ENCODE measurements around the gene PTPN23.

Gene PTPN23

GRCh38 chr3:47370887-47371697 lies 9.7 kb upstream of the PTPN23 start:
- DNase-seq (ENCODE audit: low read depth in 2 of 2, low spot score in 1 of 2), result no peak

GRCh38 chr3:47374587-47374986 lies 6.2 kb upstream of the PTPN23 start:
- DNase-seq (ENCODE audit: low read depth in 2 of 2, low spot score in 1 of 2), result no peak

GRCh38 chr3:47376393-47376792 lies 4.4 kb upstream of the PTPN23 start:
- DNase-seq (ENCODE audit: low read depth in 2 of 2, low spot score in 1 of 2), result no peak

GRCh38 chr3:47377186-47377585 lies 3.6 kb upstream of the PTPN23 start:
- no peak for DNase-seq (ENCODE audit: low read depth in 2 of 2, low spot score in 1 of 2)

GRCh38 chr3:47378869-47379268 lies 2.0 kb upstream of the PTPN23 start:
- DNase-seq (ENCODE audit: low read depth in 2 of 2, low spot score in 1 of 2), result no peak

GRCh38 chr3:47379411-47379899 lies 1.4 kb upstream of the PTPN23 start:
- no peak for DNase-seq (ENCODE audit: low read depth in 2 of 2, low spot score in 1 of 2)

GRCh38 chr3:47380026-47380600 lies 708 bp upstream of the PTPN23 start:
- DNase-seq (ENCODE audit: low read depth in 2 of 2, low spot score in 1 of 2), result no peak

GRCh38 chr3:47381317-47382157 lies 716 bp downstream of the PTPN23 start:
- DNase-seq (ENCODE audit: low read depth in 2 of 2, low spot score in 1 of 2), result peak; percentile 35 to 41

GRCh38 chr3:47384425-47384824 lies 3.6 kb downstream of the PTPN23 start:
- DNase-seq (ENCODE audit: low read depth in 2 of 2, low spot score in 1 of 2), result no peak

GRCh38 chr3:47385007-47385406 lies 4.2 kb downstream of the PTPN23 start:
- no peak for DNase-seq (ENCODE audit: low read depth in 2 of 2, low spot score in 1 of 2)

- no peak for DNase-seq (ENCODE audit: low read depth in 2 of 2, low spot score in 1 of 2)
Measured at GRCh38 chr3:47385796-47386195, 5.0 kb downstream of the PTPN23 start.

GRCh38 chr3:47392933-47393332 lies 12.1 kb downstream of the PTPN23 start:
- DNase-seq (ENCODE audit: low read depth in 2 of 2, low spot score in 1 of 2), result no peak

- DNase-seq (ENCODE audit: low read depth in 2 of 2, low spot score in 1 of 2), result no peak
Measured at GRCh38 chr3:47394140-47394870, 13.5 kb downstream of the PTPN23 start.

GRCh38 chr3:47394881-47395280 lies 14.1 kb downstream of the PTPN23 start:
- DNase-seq (ENCODE audit: low read depth in 2 of 2, low spot score in 1 of 2), result no peak

- DNase-seq (ENCODE audit: low read depth in 2 of 2, low spot score in 1 of 2), result no peak
Measured at GRCh38 chr3:47398228-47398627, 17.4 kb downstream of the PTPN23 start.

GRCh38 chr3:47399016-47399415 lies 18.2 kb downstream of the PTPN23 start:
- no peak for DNase-seq (ENCODE audit: low read depth in 2 of 2, low spot score in 1 of 2)

GRCh38 chr3:47399531-47400270 lies 18.9 kb downstream of the PTPN23 start:
- no peak for DNase-seq (ENCODE audit: low read depth in 2 of 2, low spot score in 1 of 2)

GRCh38 chr3:47404431-47404876 lies 23.6 kb downstream of the PTPN23 start:
- DNase-seq (ENCODE audit: low read depth in 2 of 2, low spot score in 1 of 2), result no peak

GRCh38 chr3:47404955-47405790 lies 24.4 kb downstream of the PTPN23 start:
- no peak for DNase-seq (ENCODE audit: low read depth in 2 of 2, low spot score in 1 of 2)
